HS-5 (cell line): ENCODE data around the gene ADCY9.
"Not testable (repeated sequence)": the region's sequence is repeated elsewhere in the genome, so short reads cannot be mapped to it uniquely, and the experiment has no call there.

Source experiments
- DNase-seq: peaks from one replicate; pipeline ENCODE4 v3.0.0-alpha.2; 2012; ENCODE audit warnings: low read depth

ADCY9 gene

DNA sequence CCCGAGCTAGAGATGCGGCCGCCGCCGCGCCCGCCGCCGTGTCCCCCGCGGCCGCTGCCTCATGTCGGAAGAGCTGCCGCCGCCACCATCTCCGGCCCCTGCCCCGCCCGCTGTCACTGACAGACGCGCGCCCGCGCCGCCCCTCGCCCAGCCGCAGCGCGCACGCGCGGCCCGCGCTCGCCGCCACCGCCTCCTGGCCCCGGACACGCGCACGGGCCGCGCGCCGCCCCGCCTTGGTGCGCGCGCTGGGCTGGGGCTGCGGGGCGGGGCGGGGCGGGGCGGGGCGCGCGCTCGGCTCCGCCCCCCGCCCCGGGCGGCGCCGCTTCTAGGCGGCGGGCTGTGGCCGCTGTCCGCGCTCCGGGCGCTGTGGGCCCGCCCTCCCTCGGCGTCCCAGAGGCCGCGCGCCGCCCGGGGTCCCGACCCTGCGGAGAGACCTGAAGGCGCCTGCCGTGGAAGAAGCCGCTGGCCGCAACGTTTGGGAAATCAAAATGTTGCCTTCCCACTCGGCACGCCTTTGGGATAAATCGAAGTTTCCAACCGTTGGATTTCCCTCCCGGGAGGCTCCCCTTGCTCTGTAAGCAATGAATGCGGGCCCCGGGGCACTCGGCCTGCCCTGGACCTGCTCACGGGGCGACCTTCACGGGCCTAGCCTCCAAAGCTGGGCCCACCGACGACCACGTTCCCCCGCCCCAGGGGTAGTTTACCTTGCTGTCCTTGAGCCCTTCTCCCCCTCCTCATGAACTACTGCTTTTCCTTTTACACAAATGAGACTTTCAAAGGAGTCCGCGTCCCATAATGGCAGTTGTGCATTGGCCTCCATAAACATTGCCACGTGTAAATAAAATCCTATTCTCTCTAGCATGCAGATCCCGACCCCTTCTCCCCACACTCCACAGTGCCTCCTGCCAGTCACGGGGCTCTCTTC lies at the start of gene ADCY9:
ADCY9 (minus strand) TSS at position 118 of the 925 bp plus-strand sequence. CDS start 1,000 bp downstream, outside the sequence.
- no peak for DNase-seq

- DNase-seq, result no peak
These were observed 44.6 kb upstream of the ADCY9 start for GRCh38 chr16:4160658-4161430.

DNA sequence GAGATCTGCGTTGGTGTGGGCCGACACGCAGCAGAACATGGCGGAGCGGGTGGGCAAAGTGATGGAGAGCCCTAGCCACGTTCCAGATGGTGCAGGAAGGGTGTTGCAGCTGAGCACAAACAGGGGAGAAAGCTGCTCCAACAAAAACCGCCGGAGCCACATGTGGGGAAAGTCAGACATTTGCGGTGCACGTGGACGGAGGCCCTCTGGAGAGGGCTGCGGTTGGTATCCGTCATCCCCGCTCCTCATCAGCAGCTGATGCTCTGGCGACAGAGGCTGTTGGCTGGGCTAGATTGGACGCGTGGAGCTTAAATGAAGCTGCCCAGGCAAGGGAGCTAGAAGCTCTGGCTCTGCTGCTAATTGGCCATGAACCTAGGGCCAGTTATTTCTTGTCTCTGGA lies 43.5 kb upstream of the ADCY9 start:
- DNase-seq, result no peak

DNA sequence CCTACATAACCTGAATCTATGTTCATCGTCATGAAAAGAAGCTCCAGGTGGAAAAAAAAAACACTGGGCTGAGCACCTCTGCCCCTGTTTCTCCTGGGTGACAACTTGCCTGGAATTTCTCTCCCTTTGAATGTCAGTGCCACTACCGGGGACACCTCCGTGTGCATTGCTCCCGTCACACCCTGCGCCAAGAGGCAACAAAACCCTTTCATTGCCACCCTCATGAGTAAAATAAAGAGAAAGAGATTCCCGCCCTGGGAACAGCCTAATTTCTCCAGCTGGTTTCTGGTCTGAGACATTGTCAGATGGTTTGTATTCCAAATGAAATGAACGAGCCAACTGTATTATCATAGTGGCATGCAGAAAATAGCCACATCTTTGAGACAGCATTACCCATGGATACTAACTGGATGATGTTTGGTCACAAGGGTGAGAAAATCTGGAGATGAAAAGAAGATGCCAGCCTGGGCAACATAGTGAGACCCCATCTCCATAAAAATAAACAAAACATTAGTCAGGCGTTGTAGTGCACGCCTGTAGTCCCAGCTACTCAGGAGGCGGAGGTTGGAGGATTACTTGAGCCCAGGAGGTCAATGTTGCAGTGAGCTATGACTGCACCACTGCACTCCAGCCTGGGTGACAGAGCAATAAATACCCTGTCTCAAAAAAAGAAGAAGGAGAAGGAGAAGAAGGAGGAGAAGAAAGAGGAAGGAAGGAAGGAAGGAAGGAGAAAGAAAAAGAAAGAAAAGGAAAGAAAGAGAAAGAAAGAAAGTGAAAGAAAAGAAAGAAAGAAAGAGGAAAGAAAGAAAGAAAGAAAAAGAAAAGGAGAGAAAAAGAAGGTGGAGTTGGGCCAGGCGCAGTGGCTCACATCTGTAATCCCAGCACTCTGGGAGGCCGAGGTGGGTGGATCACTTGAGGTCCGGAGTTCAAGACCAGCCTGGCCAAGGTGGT lies 42.2 kb upstream of the ADCY9 start:
- DNase-seq, result no peak

- DNase-seq, result no peak
These were observed 41.2 kb upstream of the ADCY9 start for GRCh38 chr16:4157376-4157825.

- not testable (repeated sequence) for DNase-seq
These were observed 40.3 kb upstream of the ADCY9 start for GRCh38 chr16:4156503-4156902.

GRCh38 chr16:4153364-4153763 lies 37.1 kb upstream of the ADCY9 start:
- DNase-seq, result not testable (repeated sequence)

- no peak for DNase-seq
These were observed 36.0 kb upstream of the ADCY9 start for GRCh38 chr16:4152267-4152666.

DNA sequence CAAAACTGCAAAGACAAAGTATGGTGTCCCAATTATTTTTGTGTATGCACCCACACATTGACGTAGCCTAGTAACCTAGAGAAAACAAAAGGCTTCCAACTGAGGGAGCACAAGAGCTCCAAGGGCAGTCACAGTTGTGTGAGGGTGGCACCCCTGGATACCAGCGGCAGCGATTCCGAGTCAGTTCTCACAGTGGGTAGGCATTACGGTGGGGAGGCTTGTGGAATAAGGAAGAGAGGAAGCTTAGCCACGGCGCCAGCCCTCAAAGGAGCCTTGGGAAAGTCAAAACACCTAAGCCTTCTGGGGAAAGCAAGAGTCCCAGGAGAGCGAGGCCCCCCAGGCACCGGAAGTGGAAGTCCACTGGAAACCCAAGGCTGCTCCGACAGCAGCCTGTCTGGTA lies 31.0 kb upstream of the ADCY9 start:
- DNase-seq, result no peak

GRCh38 chr16:4142268-4142667 lies 26.0 kb upstream of the ADCY9 start:
- no peak for DNase-seq

DNA sequence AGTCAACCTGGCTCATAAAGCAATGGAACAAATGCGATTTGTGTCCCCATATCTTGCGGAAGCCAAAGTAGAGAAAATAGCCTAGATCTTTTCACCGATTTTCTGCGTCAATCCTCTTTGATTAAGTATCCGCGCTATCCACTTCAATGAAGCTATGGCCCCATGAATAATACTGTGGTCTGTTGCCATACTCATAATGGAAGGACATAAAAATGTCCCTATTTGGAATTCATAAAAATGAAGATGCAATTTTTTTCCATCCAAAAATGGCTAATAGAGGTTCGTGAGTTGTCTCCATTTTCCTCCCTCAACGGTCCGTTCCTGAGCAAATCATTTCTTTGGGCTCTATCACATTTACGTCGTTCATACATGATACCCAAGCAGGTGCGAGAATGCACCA lies 25.4 kb upstream of the ADCY9 start:
- DNase-seq, result no peak

GRCh38 chr16:4140652-4141051 lies 24.4 kb upstream of the ADCY9 start:
- no peak for DNase-seq

GRCh38 chr16:4139968-4140367 lies 23.7 kb upstream of the ADCY9 start:
- no peak for DNase-seq

DNA sequence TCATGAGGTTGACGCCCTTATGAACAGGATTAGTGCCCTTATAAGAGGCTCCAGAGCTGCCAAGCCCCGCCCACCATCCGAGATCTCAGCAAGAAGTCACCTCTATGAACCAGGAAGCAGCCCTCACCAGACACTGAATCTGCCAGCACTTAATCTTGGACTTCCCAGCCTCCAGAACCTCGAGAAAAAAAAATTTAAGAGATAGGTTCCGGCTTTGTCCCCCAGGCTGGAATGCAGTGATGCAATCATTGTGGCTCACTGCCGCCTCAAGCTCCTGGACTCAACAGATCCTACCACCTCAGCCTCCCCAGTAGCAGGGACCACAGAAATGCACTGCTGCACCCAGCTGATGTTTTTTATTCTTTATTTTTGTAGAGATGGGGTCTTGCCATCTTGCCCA lies 22.5 kb upstream of the ADCY9 start:
- DNase-seq, result no peak

- DNase-seq, result no peak
These were observed 21.2 kb upstream of the ADCY9 start for GRCh38 chr16:4137438-4137837.

- no peak for DNase-seq
These were observed 20.1 kb upstream of the ADCY9 start for GRCh38 chr16:4136229-4136813.

DNA sequence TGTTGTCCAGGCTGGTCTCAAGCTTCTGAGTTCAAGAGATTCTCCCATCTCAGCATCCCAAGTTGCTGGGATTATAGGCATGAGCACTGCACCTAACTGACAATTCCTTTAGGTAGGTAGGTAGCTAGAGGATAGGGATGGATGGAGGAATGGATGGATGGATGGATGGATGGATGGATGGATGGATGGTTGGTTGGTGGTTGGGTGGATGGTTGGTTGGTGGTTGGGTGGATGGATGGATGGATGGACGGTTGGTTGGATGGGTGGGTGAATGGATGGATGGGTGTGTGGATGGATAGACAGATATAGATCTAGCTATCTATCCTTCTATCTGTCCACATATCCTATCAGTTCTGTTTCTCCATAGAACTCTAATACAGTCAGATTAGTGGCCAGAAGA lies 19.3 kb upstream of the ADCY9 start:
- DNase-seq, result no peak

GRCh38 chr16:4133897-4134372 lies 17.7 kb upstream of the ADCY9 start:
- DNase-seq, result no peak

GRCh38 chr16:4131621-4132020 lies 15.4 kb upstream of the ADCY9 start:
- DNase-seq, result no peak

GRCh38 chr16:4124535-4125294 lies 8.5 kb upstream of the ADCY9 start:
- DNase-seq, result no peak
